CMK (cell line): ENCODE data around the gene ATP6V0A4.

Experiments
- DNase-seq: peaks from one replicate; pipeline ENCODE4 v3.0.0-alpha.2; 2010; ENCODE audit warnings: low read depth

ATP6V0A4 gene

DNA sequence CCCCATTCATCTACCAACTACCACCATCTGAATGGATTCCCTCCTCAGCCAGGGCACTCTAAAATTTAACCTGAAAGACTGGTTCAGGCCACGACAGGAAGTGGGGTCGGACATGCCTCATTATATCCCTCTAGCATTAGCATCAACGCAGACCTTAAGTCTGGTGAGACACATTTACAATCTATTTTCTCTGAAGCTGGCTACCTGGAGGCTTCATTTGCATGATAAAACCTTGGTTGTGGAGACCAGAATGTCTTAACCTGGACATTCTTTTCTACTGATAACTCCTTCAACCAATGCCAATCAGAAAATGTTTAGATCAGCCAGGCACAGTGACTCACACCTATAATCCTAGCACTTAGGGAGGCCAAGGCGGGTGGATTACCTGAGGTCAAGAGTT lies 139.1 kb downstream of the ATP6V0A4 start:
- DNase-seq: no peak

DNA sequence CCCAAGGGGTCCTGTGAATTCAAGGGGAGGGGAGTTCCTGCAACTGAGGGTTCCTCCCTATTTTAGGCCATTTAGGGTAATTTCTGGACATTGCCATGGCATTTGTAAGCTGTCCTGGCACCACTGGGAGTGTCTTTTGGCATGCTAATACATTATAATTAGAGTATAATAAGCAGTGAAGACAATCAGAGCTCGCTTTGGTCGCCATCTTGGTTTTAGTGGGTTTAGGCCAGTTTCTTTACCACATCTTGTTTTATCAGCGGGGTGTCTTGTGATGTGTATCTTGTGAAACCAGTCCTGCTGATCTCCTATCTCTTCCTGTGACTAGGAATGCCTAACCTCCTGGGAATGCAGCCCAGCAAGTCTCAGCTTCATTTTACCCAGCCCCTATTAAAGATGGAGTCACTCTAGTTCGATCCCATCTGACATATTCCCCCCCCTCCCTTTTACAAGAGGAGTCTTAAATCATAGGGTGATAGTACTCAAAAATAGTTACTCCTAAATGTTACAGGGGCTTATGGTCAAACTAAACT lies 140.1 kb downstream of the ATP6V0A4 start:
- DNase-seq: no peak

DNA sequence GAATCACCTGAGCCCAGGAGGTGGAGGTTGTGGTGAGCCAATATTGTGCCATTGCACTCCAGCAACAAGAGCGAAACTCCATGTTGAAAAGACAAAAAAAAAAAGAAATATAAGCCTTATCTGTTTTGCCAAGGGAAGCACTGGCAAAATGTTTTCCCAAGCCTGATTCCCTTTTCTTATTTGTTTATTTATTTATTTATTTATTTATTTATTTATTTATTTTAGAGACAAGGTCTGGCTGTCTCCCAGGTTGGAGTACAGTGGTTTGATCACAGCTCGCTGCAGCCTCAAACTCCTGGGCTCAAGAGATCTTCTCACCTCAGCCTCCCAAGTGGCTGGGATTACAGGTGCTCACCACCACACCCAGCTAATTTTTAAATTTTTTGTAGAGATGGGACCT lies 141.0 kb downstream of the ATP6V0A4 start:
- DNase-seq: no peak
